ENCODE measurements around the gene KRT15.
A peak's percentile ranks its signal among the peaks of the same experiment; 100 is the strongest.
"Not testable (repeated sequence)": the region's sequence is repeated elsewhere in the genome, so short reads cannot be mapped to it uniquely, and the experiment has no call there.

Gene KRT15

GRCh38 chr17:41545829-41546410, 27.2 kb upstream of the KRT15 start:
- Histone ChIP-seq H3K27ac (no peak overlapping the region), H3K4me3 (no peak overlapping the region)

GRCh38 chr17:41544935-41545334, 26.2 kb upstream of the KRT15 start:
- no peak overlapping the region for H3K27ac ChIP-seq
- no peak overlapping the region for H3K4me3 ChIP-seq

GRCh38 chr17:41544491-41544892, 25.8 kb upstream of the KRT15 start:
- no peak overlapping the region for H3K27ac ChIP-seq
- no peak overlapping the region for H3K4me3 ChIP-seq

GRCh38 chr17:41542786-41543185, 24.1 kb upstream of the KRT15 start:
- H3K27ac ChIP-seq, H3K4me3 ChIP-seq: not testable (repeated sequence)

- Histone ChIP-seq H3K4me3 (no peak overlapping the region), H3K27ac (no peak overlapping the region)
These were observed 23.7 kb upstream of the KRT15 start for GRCh38 chr17:41542357-41542756.

GRCh38 chr17:41540921-41541625, 22.4 kb upstream of the KRT15 start:
- Histone ChIP-seq H3K27ac (no peak overlapping the region), H3K4me3 (no peak overlapping the region)

- H3K27ac ChIP-seq, result peak overlapping the region in 1 of 21 experiments; percentile 9
These were observed 21.4 kb upstream of the KRT15 start for GRCh38 chr17:41539979-41540701.

GRCh38 chr17:41539071-41539492, 20.4 kb upstream of the KRT15 start:
- H3K4me3 ChIP-seq, result no peak overlapping the region
- H3K27ac ChIP-seq, result peak overlapping the region in 3 of 21 experiments; percentile 4 to 63 (median 17)

More at GRCh38 chr17:41539979-41540701, 21.4 kb upstream of the KRT15 start:
- no peak overlapping the region for H3K4me3 ChIP-seq

- no peak overlapping the region for H3K4me3 ChIP-seq
- H3K27ac ChIP-seq, result peak overlapping the region in 3 of 21 experiments; percentile 4 to 63 (median 17)
These were observed 19.9 kb upstream of the KRT15 start for GRCh38 chr17:41538565-41538991.

- H3K27ac ChIP-seq, result peak overlapping the region in 2 of 21 experiments; percentile 22 to 63
- no peak overlapping the region for H3K4me3 ChIP-seq
These were observed 19.3 kb upstream of the KRT15 start for GRCh38 chr17:41537990-41538389.

GRCh38 chr17:41537614-41537954, 18.9 kb upstream of the KRT15 start:
- Histone ChIP-seq H3K4me3 (no peak overlapping the region), H3K27ac (peak overlapping the region in 2 of 21 experiments; percentile 22 to 63)

- peak overlapping the region in 2 of 21 experiments; percentile 22 to 63 for H3K27ac ChIP-seq
These were observed 18.3 kb upstream of the KRT15 start for GRCh38 chr17:41536741-41537613.

GRCh38 chr17:41535764-41536481, 17.2 kb upstream of the KRT15 start:
- Histone ChIP-seq H3K27ac (no peak overlapping the region), H3K4me3 (no peak overlapping the region)

More at GRCh38 chr17:41536741-41537613, 18.3 kb upstream of the KRT15 start:
- H3K4me3 ChIP-seq, result no peak overlapping the region

GRCh38 chr17:41534899-41535546, 16.3 kb upstream of the KRT15 start:
- Histone ChIP-seq H3K4me3 (no peak overlapping the region), H3K27ac (no peak overlapping the region)

- Histone ChIP-seq H3K27ac (no peak overlapping the region), H3K4me3 (no peak overlapping the region)
These were observed 14.9 kb upstream of the KRT15 start for GRCh38 chr17:41533613-41534012.

- Histone ChIP-seq H3K4me3 (no peak overlapping the region), H3K27ac (no peak overlapping the region)
These were observed 14.4 kb upstream of the KRT15 start for GRCh38 chr17:41532947-41533570.

- Histone ChIP-seq H3K27ac (no peak overlapping the region), H3K4me3 (no peak overlapping the region)
These were observed 13.3 kb upstream of the KRT15 start for GRCh38 chr17:41531993-41532392.

All from skin epidermis (tissue), 12 donors.